Endothelial cell of umbilical vein (primary cell): ENCODE results near the gene TMEM191C.
"Not testable (repeated sequence)": the region's sequence is repeated elsewhere in the genome, so short reads cannot be mapped to it uniquely, and the experiment has no call there.

Source experiments
- EZH2 ChIP-seq: IDR thresholded peaks from 2 replicates; pipeline ENCODE4 v1.6.1; 2012; ENCODE audit warnings: borderline replicate concordance, low read depth, mild to moderate bottlenecking, moderate library complexity, low read length, inconsistent platforms; ENCODE audit not compliant: severe bottlenecking
- MYC ChIP-seq: IDR thresholded peaks from one replicate; pipeline ENCODE4 v1.6.1; 2011; ENCODE audit warnings: mild to moderate bottlenecking, low read depth, low read length
- POLR2A ChIP-seq: IDR thresholded peaks from 2 replicates; pipeline ENCODE4 v1.6.1; 2012; ENCODE audit warnings: low read depth, mild to moderate bottlenecking, control low read depth, low read length
- TF ChIP-seq, protein P1 (sequence below), 2 donors: IDR thresholded peaks; 1 replicate in 1 of 2; 2 replicates in 1 of 2; pipeline ENCODE4 v1.5.1; 2011; ENCODE audit warnings: low read length in 2 of 2, mild to moderate bottlenecking in 2 of 2, moderate library complexity in 2 of 2, control low read depth in 1 of 2, inconsistent platforms in 1 of 2, low read depth in 1 of 2; ENCODE audit not compliant: insufficient read depth in 1 of 2; ENCODE audit errors: extremely low read depth in 1 of 2

DNA sequence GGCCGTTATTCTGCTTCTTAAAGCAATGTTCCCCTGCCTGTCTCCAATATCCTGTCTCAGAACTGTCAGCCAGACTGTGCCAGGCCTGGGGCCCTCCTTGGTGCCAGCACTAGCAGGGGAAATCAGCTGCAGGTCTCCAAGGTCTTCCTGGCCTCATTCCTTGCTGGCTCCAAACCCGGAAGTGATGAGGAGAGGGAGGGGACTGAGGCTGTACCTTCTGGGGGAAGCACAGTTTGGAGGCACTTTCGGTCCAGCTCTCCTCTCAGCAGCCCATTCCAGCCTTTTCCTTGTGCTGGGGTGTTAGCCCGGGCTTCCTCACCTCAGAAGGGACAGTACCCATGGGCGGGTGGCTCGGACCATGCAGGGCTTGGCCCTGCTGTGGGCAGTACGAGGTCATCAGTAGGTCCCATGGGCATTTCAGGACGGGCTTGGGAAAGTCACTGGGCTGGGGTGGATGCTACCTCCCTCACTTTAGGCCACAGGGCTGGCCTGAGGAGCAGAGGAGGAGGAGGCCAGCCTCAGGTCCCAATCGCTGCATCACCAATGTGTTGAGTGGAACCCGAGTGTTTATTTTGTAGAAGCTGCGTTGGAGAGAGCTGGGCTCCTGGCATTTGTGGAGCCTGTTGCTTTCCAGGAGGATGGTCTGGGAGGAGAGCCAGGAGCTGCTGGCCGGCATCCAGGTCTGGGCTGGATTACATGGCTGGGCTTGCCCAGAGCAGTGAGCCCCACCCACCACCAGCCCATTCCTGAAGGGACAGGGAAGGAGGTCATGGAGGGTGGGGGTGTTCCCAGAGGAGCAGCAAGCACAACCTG, 31.0 kb upstream of the TMEM191C start:
- TF ChIP-seq, protein P1, sequence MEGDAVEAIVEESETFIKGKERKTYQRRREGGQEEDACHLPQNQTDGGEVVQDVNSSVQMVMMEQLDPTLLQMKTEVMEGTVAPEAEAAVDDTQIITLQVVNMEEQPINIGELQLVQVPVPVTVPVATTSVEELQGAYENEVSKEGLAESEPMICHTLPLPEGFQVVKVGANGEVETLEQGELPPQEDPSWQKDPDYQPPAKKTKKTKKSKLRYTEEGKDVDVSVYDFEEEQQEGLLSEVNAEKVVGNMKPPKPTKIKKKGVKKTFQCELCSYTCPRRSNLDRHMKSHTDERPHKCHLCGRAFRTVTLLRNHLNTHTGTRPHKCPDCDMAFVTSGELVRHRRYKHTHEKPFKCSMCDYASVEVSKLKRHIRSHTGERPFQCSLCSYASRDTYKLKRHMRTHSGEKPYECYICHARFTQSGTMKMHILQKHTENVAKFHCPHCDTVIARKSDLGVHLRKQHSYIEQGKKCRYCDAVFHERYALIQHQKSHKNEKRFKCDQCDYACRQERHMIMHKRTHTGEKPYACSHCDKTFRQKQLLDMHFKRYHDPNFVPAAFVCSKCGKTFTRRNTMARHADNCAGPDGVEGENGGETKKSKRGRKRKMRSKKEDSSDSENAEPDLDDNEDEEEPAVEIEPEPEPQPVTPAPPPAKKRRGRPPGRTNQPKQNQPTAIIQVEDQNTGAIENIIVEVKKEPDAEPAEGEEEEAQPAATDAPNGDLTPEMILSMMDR (IDR thresholded peaks at IDR 0.05; ENCODE audit: extremely low read depth in 1 of 2, insufficient read depth in 1 of 2, low read depth in 1 of 2, low read length in 2 of 2), result not testable (repeated sequence)
- not testable (repeated sequence) for TF ChIP-seq POLR2A, EZH2, MYC
